ENCODE measurements around the gene RPS27L. TPM values are rescaled to one million over a fixed set of nuclear protein-coding genes. Genes with fewer than 3 reads are reported as not detected.

RPS27L gene
- total and polyA plus RNA-seq, 2 of the 8 experiments (the other 6 are each of a cell fraction or from before 2014, with no cell fraction given): 115 to 143 TPM

DNA sequence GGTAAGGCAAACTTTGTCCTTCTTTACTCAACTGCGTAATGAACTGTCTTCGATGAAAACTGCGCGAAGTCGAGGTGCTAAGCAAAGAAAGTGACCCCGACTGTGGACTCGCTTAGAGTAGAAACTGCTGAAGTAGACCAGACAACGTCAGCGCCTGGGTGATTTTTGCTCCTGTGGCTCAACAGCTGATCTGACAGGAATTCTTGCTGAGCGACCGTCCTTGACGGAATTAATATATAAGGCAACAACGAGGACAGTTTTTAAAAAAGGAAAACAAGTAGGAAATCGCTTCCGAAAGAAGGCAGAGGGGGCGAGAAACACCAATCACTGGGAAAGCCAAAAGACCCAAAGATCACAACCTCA, 541 bp downstream of the RPS27L start:
- CTCF ChIA-PET (ENCODE audit: partially characterized antibody): interaction anchor here (0.8 kb wide), 1 partner anchor 17 kb away, joined by 3 read pairs; no protein-coding TSS in a partner anchor

More for the DNA sequence above, 541 bp downstream of the RPS27L start:
- Histone ChIP-seq H3K4me3 (ENCODE audit: extremely low read depth in 1 of 4, insufficient read depth in 2 of 4, low read depth in 3 of 4, low read length in 4 of 4) (peak overlapping the region; percentile 90 to 97 (median 93)), H3K27ac (ENCODE audit: low read depth, low read length) (peak overlapping the region; percentile 83), H2BK120ac (replicated peaks; ENCODE audit: low read depth, low read length) (peak overlapping the region; percentile 2), H3K36me3 (ENCODE audit: control insufficient read depth in 2 of 4, insufficient read depth in 4 of 4, low read length in 3 of 4) (peaks cover 0 to 34% (median 6%) of the 10 kb centered on the region in 4 experiments; a peak in 5 of 8 replicates), H3K79me1 (ENCODE audit: low read depth, low read length) (no peaks in the 10 kb centered on the region), H3K18ac (ENCODE audit: extremely low read depth, low read length) (peak overlapping the region; percentile 88; the same call in 1 of the 2 replicates), H3K79me2 (ENCODE audit: control insufficient read depth in 1 of 2, insufficient read depth in 2 of 2, low read length in 2 of 2) (peaks cover 0 to 18% of the 10 kb centered on the region in 2 experiments; a peak in 2 of 4 replicates), H3K23me2 (ENCODE audit: low read depth, low read length) (peaks cover 2% of the 10 kb centered on the region; the same call in 1 of the 2 replicates), H3K56ac (replicated peaks; ENCODE audit: insufficient read length, low read depth, low read length) (peak overlapping the region; percentile 89), H2BK5ac (ENCODE audit: low read depth, low read length) (peak overlapping the region; percentile 94), H2AFZ (ENCODE audit: low read length) (peak overlapping the region; percentile 45; the same call in 1 of the 2 replicates), H4K5ac (ENCODE audit: insufficient read length, low read depth, low read length) (peak overlapping the region; percentile 8), H4K8ac (ENCODE audit: extremely low read depth, insufficient read depth, low read length) (no peak overlapping the region), H4K20me1 (replicated peaks in 1 of 2; ENCODE audit: control insufficient read depth in 1 of 2, insufficient read depth in 2 of 2, low read length in 2 of 2) (no peaks in the 10 kb centered on the region), H4K91ac (replicated peaks; ENCODE audit: insufficient read length, low read length) (no peak overlapping the region), H3K23ac (ENCODE audit: insufficient read length) (no peak overlapping the region), H2BK12ac (ENCODE audit: low read depth, low read length) (peak overlapping the region; percentile 12; the same call in 1 of the 2 replicates), H2BK20ac (ENCODE audit: low read length) (no peak overlapping the region), H2AK5ac (ENCODE audit: low read depth, low read length) (no peak overlapping the region), H3K27me3 (replicated peaks in 1 of 4; ENCODE audit: control insufficient read depth in 3 of 4, extremely low read depth in 1 of 4, insufficient read depth in 3 of 4, low read length in 3 of 4) (no peaks in the 10 kb centered on the region), H3K14ac (ENCODE audit: insufficient read length) (no peak overlapping the region), H3K9me3 (ENCODE audit: insufficient read depth in 2 of 2, low read depth in 1 of 2, low read length in 1 of 2) (no peaks in the 10 kb centered on the region), H3K9ac (replicated peaks in 1 of 4; ENCODE audit: extremely low read depth in 1 of 4, low read depth in 3 of 4, low read length in 3 of 4) (peak overlapping the region in 3 of 4 experiments; percentile 86 to 87 (median 87); a peak in 6 of 7 replicates), H2BK15ac (ENCODE audit: low read length) (no peak overlapping the region), H3K4me2 (ENCODE audit: insufficient read depth in 1 of 2, low read depth in 2 of 2, low read length in 2 of 2) (peak overlapping the region; percentile 76 to 92), H3K4me1 (replicated peaks in 1 of 4; ENCODE audit: control insufficient read depth in 3 of 4, insufficient read depth in 4 of 4, low read length in 3 of 4) (peaks cover 0 to 3% (median 0%) of the 10 kb centered on the region in 4 experiments; a peak in 1 of 7 replicates), H3K4ac (replicated peaks; ENCODE audit: insufficient read length, low read depth, low read length) (no peak overlapping the region)
- DNase-seq (ENCODE audit: low read depth in 1 of 2, low spot score in 2 of 2) (no peak), FAIRE-seq (no peak)
- WGBS, 2 experiments (ENCODE audit: extremely low coverage in 1 of 2, insufficient coverage in 1 of 2, insufficient read length in 1 of 2, insufficient replicate concordance in 2 of 2, low coverage in 1 of 2, low lambda C conversion rate in 2 of 2, missing lambda C conversion rate in 1 of 2): 2% methylated on average over 16 of the region's 16 CpGs; no CpG with 5 or more reads in 1 of the 2 experiments
- POLR2A ChIA-PET (ENCODE audit: partially characterized antibody): interaction anchor here (1.1 to 2.0 kb wide), 8 partner anchors 8 to 120 kb away, joined by 3 to 8 read pairs (median 5); partner anchors contain the start of gene APH1B
- TF ChIP-seq SAP30 (IDR thresholded peaks at IDR 0.05; ENCODE audit: insufficient read depth, insufficient replicate concordance, low read length) (peak; percentile 28), CTBP2 (IDR thresholded peaks at IDR 0.05; ENCODE audit: borderline replicate concordance, insufficient read depth, insufficient read length, low read length) (no peak)

All from H1 (cell line).